H1 (cell line): ENCODE data around the gene GTF3C2.

Experiments
- ATF3 ChIP-seq: IDR thresholded peaks from 2 replicates; pipeline ENCODE4 v1.6.1; 2011; ENCODE audit warnings: low read depth, mild to moderate bottlenecking, low read length; ENCODE audit not compliant: insufficient read depth
- BRCA1 ChIP-seq: IDR thresholded peaks from 2 replicates; pipeline ENCODE4 v1.6.1; 2012; ENCODE audit warnings: low read depth, low read length, improper control_type of control experiment
- GABPA ChIP-seq: IDR thresholded peaks from 2 replicates; pipeline ENCODE4 v1.6.1; 2011; ENCODE audit warnings: mild to moderate bottlenecking, low read length, moderate library complexity, borderline replicate concordance; ENCODE audit not compliant: insufficient read depth
- POLR2AphosphoS5 ChIP-seq: IDR thresholded peaks from 2 replicates; pipeline ENCODE4 v1.6.1; 2011; ENCODE audit warnings: low read depth, low read length

DNA sequence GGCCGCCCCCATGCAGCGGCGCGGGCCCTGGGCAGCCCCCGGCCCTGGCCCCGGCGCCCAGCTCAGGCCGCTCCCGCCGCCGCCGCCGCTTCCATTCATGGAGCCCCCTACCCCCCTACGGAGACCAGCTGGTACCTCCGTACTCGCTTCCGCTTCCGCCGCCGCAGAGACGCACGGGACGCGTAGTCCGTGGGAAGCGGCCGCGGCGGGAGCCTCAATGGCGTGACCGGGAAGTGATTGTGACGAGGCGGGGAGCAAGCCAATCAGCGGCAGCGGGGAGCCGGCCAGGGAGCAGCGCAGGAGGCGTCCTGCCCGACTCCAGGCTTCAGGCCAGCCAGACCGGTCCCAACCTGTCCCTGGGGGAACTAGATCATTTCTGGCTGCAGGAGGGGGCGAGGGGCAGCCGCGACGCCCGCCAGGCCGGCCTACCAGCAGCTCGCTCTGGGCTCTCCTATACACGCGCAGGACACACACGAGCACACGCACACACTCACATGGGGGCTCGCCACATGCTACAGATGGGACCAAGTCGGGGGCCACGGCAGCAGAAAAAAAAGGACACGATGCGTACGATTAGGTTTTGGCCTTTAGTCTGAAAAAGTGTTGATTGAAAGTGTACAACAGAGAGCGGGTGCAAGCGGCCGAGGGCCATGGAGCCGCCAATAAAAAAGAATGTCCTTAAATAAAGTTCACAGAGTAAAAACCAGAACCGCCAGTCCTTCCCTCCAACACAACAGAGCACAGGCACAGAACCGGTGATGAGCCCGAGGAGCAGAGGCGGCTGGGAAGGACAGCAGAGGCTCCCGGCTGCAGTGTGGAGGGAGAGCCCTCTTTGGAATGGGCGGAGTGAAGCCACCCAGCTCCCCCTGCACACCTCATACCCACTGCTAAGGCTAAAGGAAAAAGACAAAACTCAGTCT is 24.3 kb upstream of the GTF3C2 start, which contains the start of gene ZNF513:
- TF ChIP-seq BRCA1 (no peak), ATF3 (no peak), GABPA (peak; percentile 93), POLR2AphosphoS5 (peak; percentile 80)
